BLaER1 treated with 17β-estradiol and CSF1 and Interleukin-3, amounts not matched to agents 10 nM and 100 nM (cell line): ENCODE results near the gene GZMM.
A peak's percentile ranks its signal among the peaks of the same experiment; 100 is the strongest.

ENCODE experiments used
- H3K27ac ChIP-seq, 11 experiments: shearing (Covaris generic); formaldehyde crosslinking; 2 replicates each; pipeline ENCODE4 v1.8.1; 2022
- H3K27me3 ChIP-seq, 11 experiments: shearing (Covaris generic); formaldehyde crosslinking; 2 replicates each; pipeline ENCODE4 v1.8.1; 2022
- H3K36me3 ChIP-seq, 11 experiments: shearing (Covaris generic); formaldehyde crosslinking; 2 replicates each; pipeline ENCODE4 v1.8.1; 2022
- H3K4me1 ChIP-seq, 10 experiments: shearing (Covaris generic); formaldehyde crosslinking; 2 replicates each; pipeline ENCODE4 v1.8.1; 2022
- H3K4me2 ChIP-seq, 11 experiments: shearing (Covaris generic); formaldehyde crosslinking; 2 replicates each; pipeline ENCODE4 v1.8.1; 2022
- H3K4me3 ChIP-seq, 10 experiments: shearing (Covaris generic); formaldehyde crosslinking; 2 replicates each; pipeline ENCODE4 v1.8.1; 2022
- H3K9ac ChIP-seq, 11 experiments: shearing (Covaris generic); formaldehyde crosslinking; 2 replicates each; pipeline ENCODE4 v1.8.1; 2022
- H3K9me3 ChIP-seq, 11 experiments: shearing (Covaris generic); formaldehyde crosslinking; replicated peaks in 1 of 11; 2 replicates each; pipeline ENCODE4 v1.8.1; 2022
- H4K20me1 ChIP-seq, 11 experiments: shearing (Covaris generic); formaldehyde crosslinking; 2 replicates each; pipeline ENCODE4 v1.8.1; 2022
- Cebpa-rat ChIP-seq, 11 experiments: shearing (Covaris generic); IDR thresholded peaks; 2 replicates each; pipeline ENCODE4 v1.8.1; 2022

The GZMM gene

DNA sequence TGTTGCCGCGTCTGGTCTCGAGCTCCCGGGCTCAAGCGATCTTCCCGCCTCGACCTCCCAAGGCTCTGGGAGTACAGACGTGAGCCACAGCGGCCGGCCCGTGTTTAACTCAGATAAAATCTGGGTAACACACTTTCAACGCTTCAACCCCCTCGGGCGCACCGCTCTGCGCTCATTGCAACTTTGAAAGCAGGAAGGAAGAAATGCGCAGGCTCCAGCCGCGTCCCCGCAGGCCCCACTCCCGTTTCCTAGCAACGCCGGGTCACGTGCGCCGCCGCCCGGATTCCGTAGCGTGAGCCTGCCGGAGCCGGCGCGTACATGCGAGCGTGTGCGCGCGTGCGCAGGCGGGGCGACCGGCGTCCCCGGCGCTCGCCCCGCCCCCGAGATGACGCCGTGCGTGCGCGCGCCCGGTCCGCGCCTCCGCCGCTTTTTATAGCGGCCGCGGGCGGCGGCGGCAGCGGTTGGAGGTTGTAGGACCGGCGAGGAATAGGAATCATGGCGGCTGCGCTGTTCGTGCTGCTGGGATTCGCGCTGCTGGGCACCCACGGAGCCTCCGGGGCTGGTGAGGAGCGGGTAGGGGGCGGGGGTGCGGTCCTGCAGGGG lies 28.4 kb downstream of the GZMM start, which contains the start of gene BSG:
BSG (plus strand) TSS at position 457 of the 603 bp plus-strand sequence; CDS start at position 496, 39 bp downstream.
- H3K27ac ChIP-seq: peak within 1 kb of the TSS; percentile 86 to 95 (median 90)
- peaks cover 36 to 52% (median 47%) of the 10 kb centered on the region in 10 experiments for H3K4me1 ChIP-seq
- no peak for TF ChIP-seq Cebpa-rat (IDR thresholded peaks at IDR 0.05)
- H3K36me3 ChIP-seq: peaks cover 0 to 16% (median 9%) of the 10 kb centered on the region in 11 experiments; a peak in 18 of 22 replicates
- H3K4me3 ChIP-seq: peak within 1 kb of the TSS; percentile 96 to 100 (median 98)
- H3K9ac ChIP-seq: peak within 1 kb of the TSS; percentile 93 to 99 (median 98)
- peaks cover 36 to 48% (median 47%) of the 10 kb centered on the region in 11 experiments for H4K20me1 ChIP-seq
- H3K27me3 ChIP-seq: no peaks in the 10 kb centered on the region
- H3K4me2 ChIP-seq: peak within 1 kb of the TSS; percentile 95 to 100 (median 98)
- peaks cover 0 to 11% (median 0%) of the 10 kb centered on the region in 11 experiments; a peak in 5 of 22 replicates for H3K9me3 ChIP-seq

DNA sequence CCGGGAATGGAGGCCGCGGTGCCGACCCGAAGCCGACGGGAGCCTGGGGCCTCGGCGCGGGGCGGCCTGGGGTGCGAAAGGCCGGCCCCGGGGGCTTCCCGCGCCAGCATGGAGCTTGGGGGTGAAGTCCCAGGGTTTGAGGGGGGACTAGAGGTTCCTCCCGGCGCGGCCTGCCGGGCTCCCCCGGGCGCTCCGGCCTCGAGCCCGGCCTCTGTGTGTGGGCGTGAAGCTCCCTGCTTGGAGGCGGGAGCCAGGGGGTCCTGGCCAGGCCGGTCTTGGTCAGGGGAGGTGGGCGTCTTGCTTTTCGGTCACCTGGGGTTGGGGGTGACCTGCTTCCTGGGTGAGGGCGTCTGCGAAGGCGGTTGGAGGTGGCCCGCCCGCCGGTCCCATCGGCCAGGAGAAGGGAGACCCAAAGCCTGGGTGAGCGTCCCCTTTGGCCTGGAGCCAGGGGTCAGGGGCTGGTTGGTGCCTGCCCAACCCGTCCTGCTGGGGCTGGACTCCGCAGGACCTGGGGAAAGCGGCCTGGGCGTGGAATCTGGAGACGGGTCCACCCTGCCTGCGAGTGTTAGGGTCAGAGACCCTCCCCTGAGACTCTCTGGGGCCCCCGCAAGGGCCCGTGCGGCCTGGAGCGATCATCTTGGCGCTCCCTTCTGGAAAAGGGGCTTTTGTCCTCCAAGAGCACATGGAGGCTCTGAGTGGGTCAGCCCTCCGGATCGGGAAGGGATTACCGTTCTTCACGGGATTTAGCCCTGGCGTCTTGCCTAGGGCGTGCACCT lies 29.1 kb downstream of the GZMM start:
- peak overlapping the region; percentile 86 to 95 (median 90) for H3K27ac ChIP-seq
- H3K27me3 ChIP-seq: no peaks in the 10 kb centered on the region
- peak overlapping the region; percentile 93 to 99 (median 98) for H3K9ac ChIP-seq
- no peak for TF ChIP-seq Cebpa-rat (IDR thresholded peaks at IDR 0.05)
- H3K4me2 ChIP-seq: peak overlapping the region; percentile 95 to 100 (median 98)
- peaks cover 0 to 11% (median 0%) of the 10 kb centered on the region in 11 experiments; a peak in 5 of 22 replicates for H3K9me3 ChIP-seq
- peak overlapping the region; percentile 96 to 100 (median 98) for H3K4me3 ChIP-seq
- peaks cover 43 to 57% (median 52%) of the 10 kb centered on the region in 10 experiments for H3K4me1 ChIP-seq
- H4K20me1 ChIP-seq: peaks cover 43 to 55% (median 54%) of the 10 kb centered on the region in 11 experiments
- peaks cover 6 to 23% (median 16%) of the 10 kb centered on the region in 11 experiments for H3K36me3 ChIP-seq

GRCh38 chr19:573519-573825 lies 29.6 kb downstream of the GZMM start:
- peak overlapping the region; percentile 86 to 95 (median 90) for H3K27ac ChIP-seq

GRCh38 chr19:574658-575526 lies 31.0 kb downstream of the GZMM start:
- Histone ChIP-seq H3K27me3 (no peaks in the 10 kb centered on the region), H3K4me2 (peak overlapping the region; percentile 95 to 100 (median 98)), H3K4me3 (peak overlapping the region; percentile 96 to 100 (median 98)), H3K36me3 (peaks cover 21 to 43% (median 36%) of the 10 kb centered on the region in 11 experiments), H3K9ac (peak overlapping the region; percentile 93 to 99 (median 98)), H3K4me1 (peaks cover 47 to 57% (median 54%) of the 10 kb centered on the region in 10 experiments), H4K20me1 (peaks cover 63 to 74% (median 73%) of the 10 kb centered on the region in 11 experiments), H3K27ac (peak overlapping the region in 9 of 11 experiments; percentile 14 to 94 (median 29); a peak in 16 of 22 replicates), H3K9me3 (peaks cover 0 to 4% (median 0%) of the 10 kb centered on the region in 11 experiments; a peak in 1 of 22 replicates)
- no peak for TF ChIP-seq Cebpa-rat (IDR thresholded peaks at IDR 0.05)

More at GRCh38 chr19:573519-573825, 29.6 kb downstream of the GZMM start:
- Histone ChIP-seq H3K27me3 (no peaks in the 10 kb centered on the region), H3K4me1 (peaks cover 47 to 57% (median 54%) of the 10 kb centered on the region in 10 experiments), H3K9me3 (peaks cover 0 to 11% (median 0%) of the 10 kb centered on the region in 11 experiments; a peak in 5 of 22 replicates), H3K4me2 (peak overlapping the region; percentile 95 to 100 (median 98)), H4K20me1 (peaks cover 49 to 60% (median 59%) of the 10 kb centered on the region in 11 experiments), H3K9ac (peak overlapping the region; percentile 93 to 99 (median 98)), H3K4me3 (peak overlapping the region; percentile 96 to 100 (median 98)), H3K36me3 (peaks cover 11 to 28% (median 22%) of the 10 kb centered on the region in 11 experiments)
- no peak for TF ChIP-seq Cebpa-rat (IDR thresholded peaks at IDR 0.05)

- peak overlapping the region; percentile 65 to 99 (median 96); a peak in 20 of 22 replicates for H3K9ac ChIP-seq
- H3K4me2 ChIP-seq: peak overlapping the region; percentile 95 to 100 (median 98)
- H3K36me3 ChIP-seq: peaks cover 30 to 52% (median 44%) of the 10 kb centered on the region in 11 experiments
- peaks cover 47 to 57% (median 53%) of the 10 kb centered on the region in 10 experiments for H3K4me1 ChIP-seq
- peak overlapping the region in 8 of 11 experiments; percentile 5 to 41 (median 28); a peak in 8 of 22 replicates for H3K27ac ChIP-seq
- H3K27me3 ChIP-seq: no peaks in the 10 kb centered on the region
- no peak for TF ChIP-seq Cebpa-rat (IDR thresholded peaks at IDR 0.05)
- H3K4me3 ChIP-seq: peak overlapping the region; percentile 96 to 100 (median 98); a peak in 19 of 20 replicates
- no peaks in the 10 kb centered on the region for H3K9me3 ChIP-seq
- peaks cover 72 to 84% (median 83%) of the 10 kb centered on the region in 11 experiments for H4K20me1 ChIP-seq
Measured at GRCh38 chr19:575527-576506, 32.0 kb downstream of the GZMM start.

DNA sequence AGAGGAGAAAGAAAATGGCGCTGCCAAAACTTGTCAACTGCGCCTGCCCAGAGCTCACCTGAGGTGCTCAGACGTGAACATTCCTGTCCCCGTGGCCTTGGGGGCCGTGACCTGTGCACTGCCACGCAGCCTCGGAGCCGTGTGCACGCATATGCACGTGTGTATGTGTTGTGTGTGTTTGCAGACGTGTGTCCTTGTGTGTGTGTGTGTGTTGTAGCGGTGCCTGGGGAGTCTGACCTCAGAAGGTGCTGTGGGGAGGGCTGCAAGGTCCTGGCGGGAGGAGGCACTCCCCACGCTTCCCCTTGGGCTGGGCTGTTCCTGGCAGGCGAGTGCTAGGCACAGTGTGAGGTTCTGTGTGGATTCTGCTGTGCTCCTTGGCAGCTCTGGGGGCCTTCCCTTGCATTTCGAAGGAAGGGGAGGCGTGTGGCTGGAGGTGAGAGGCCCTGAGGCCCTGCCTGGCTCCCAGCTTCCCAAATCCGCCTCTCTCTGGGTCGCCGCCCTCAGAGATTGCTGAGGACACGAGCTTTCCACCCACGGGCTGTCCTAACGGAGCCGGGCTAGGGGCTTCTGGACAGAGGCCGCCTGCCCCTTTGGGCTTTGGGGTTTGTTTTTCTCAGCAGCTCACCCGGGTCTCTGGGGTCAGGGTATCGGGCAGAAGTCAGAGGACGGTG lies 33.0 kb downstream of the GZMM start:
- Histone ChIP-seq H3K4me3 (no peak overlapping the region), H4K20me1 (peaks cover 83 to 95% (median 94%) of the 10 kb centered on the region in 11 experiments), H3K27ac (peak overlapping the region in 8 of 11 experiments; percentile 2 to 41 (median 26); a peak in 10 of 22 replicates), H3K27me3 (no peaks in the 10 kb centered on the region), H3K4me1 (peaks cover 39 to 49% (median 46%) of the 10 kb centered on the region in 10 experiments), H3K9me3 (no peaks in the 10 kb centered on the region), H3K4me2 (peak overlapping the region; percentile 77 to 100 (median 98)), H3K9ac (peak overlapping the region; percentile 28 to 98 (median 51); a peak in 19 of 22 replicates), H3K36me3 (peaks cover 41 to 63% (median 55%) of the 10 kb centered on the region in 11 experiments)
- no peak for TF ChIP-seq Cebpa-rat (IDR thresholded peaks at IDR 0.05)
